GM12878 (cell line): ENCODE measurements around the gene CDKN2B-AS1. TPM values are rescaled to one million over a fixed set of nuclear protein-coding genes. Genes with fewer than 3 reads are reported as not detected.

Source experiments
- ASH2L ChIP-seq: fragments of 300-600, 200-600 bp; sonication (generic); IDR thresholded peaks from 2 replicates; pipeline ENCODE4 v1.6.1; 2017; ENCODE audit warnings: low read depth, mild to moderate bottlenecking, borderline replicate concordance
- BCL3 ChIP-seq: IDR thresholded peaks from 2 replicates; pipeline ENCODE4 v1.6.1; 2011; ENCODE audit warnings: borderline replicate concordance, low read depth, mild to moderate bottlenecking, moderate library complexity, low read length; ENCODE audit not compliant: insufficient read depth, poor library complexity, severe bottlenecking
- CBFB ChIP-seq: IDR thresholded peaks from 2 replicates; pipeline ENCODE4 v1.6.1; 2016; ENCODE audit warnings: antibody characterized with exemption, low read depth
- HCFC1 ChIP-seq: fragments of 150-350 bp; IDR thresholded peaks from 2 replicates; pipeline ENCODE4 v1.6.1; 2014; ENCODE audit warnings: low read length
- MEF2A ChIP-seq: IDR thresholded peaks from 2 replicates; pipeline ENCODE4 v1.6.1; 2011; ENCODE audit warnings: low read depth, mild to moderate bottlenecking, low read length, moderate library complexity; ENCODE audit not compliant: insufficient read depth
- MYB ChIP-seq: fragments of 150-350 bp; IDR thresholded peaks from 2 replicates; pipeline ENCODE4 v1.6.1; 2014; ENCODE audit warnings: mild to moderate bottlenecking, low read depth, low read length, borderline replicate concordance
- NFYA ChIP-seq: IDR thresholded peaks from 2 replicates; pipeline ENCODE4 v1.6.1; 2011; ENCODE audit warnings: low read depth, mild to moderate bottlenecking, low read length, improper control_type of control experiment, borderline replicate concordance
- PAX5 ChIP-seq: IDR thresholded peaks from 2 replicates; pipeline ENCODE4 v1.6.1; 2011; ENCODE audit warnings: low read depth, low read length, borderline replicate concordance
- POLR2AphosphoS2 ChIP-seq: IDR thresholded peaks from 2 replicates; pipeline ENCODE4 v1.6.1; 2011; ENCODE audit warnings: low read depth, mild to moderate bottlenecking, low read length, improper control_type of control experiment, moderate library complexity
- RB1 ChIP-seq: fragments of 450-650 bp; formaldehyde crosslinking; IDR thresholded peaks from 2 replicates; pipeline ENCODE4 v1.6.1; 2017; ENCODE audit warnings: mild to moderate bottlenecking, borderline replicate concordance
- RELA ChIP-seq: fragments of 450-650 bp; IDR thresholded peaks from 2 replicates; pipeline ENCODE4 v1.8.0; 2014; ENCODE audit warnings: borderline replicate concordance; ENCODE audit not compliant: partially characterized antibody
- TBL1XR1 ChIP-seq: IDR thresholded peaks from 2 replicates; pipeline ENCODE4 v1.6.1; 2012; ENCODE audit warnings: low read depth, low read length, improper control_type of control experiment
- TCF7 ChIP-seq: IDR thresholded peaks from 2 replicates; pipeline ENCODE4 v1.6.1; 2014; ENCODE audit warnings: antibody characterized with exemption, borderline replicate concordance
- ZBTB11 ChIP-seq: fragments of 450-650 bp; formaldehyde crosslinking; IDR thresholded peaks from 2 replicates; pipeline ENCODE4 v1.5.0; 2022; ENCODE audit warnings: mild to moderate bottlenecking, missing genetic modification characterization
- ZNF207 ChIP-seq: fragments of 450-650 bp; IDR thresholded peaks from 2 replicates; pipeline ENCODE4 v1.6.1; 2014; ENCODE audit warnings: antibody characterized with exemption, mild to moderate bottlenecking, borderline replicate concordance
- ZNF384 ChIP-seq: IDR thresholded peaks from 2 replicates; pipeline ENCODE4 v1.6.1; 2012; ENCODE audit warnings: low read depth, mild to moderate bottlenecking, low read length, improper control_type of control experiment, borderline replicate concordance
- ZNF622 ChIP-seq: fragments of 450-650 bp; IDR thresholded peaks from 2 replicates; pipeline ENCODE4 v1.6.1; 2017; ENCODE audit warnings: mild to moderate bottlenecking, inconsistent platforms
- polyA plus RNA-seq, 11 experiments: library from polyadenylated mRNA; depleted of rRNA in 4 of 11; unstranded in 6 of 11; stranded (reverse) in 5 of 11; fragments of >200 nt; fragmentation: Nextera tagmentation in 4 of 11; fragmentation: Illumina TruSeq in 1 of 11; extraction: Ambion mirVana in 4 of 11; extraction: Trizol in 1 of 11; gene quantifications; 1 replicate in 1 of 11; 2 replicates in 10 of 11; pipeline versions ENCODE4 v1.2.1 to v1.2.3, GENCODE V29; 2011 to 2016; ENCODE audit warnings: inconsistent platforms in 2 of 11, missing spikeins in 2 of 11, low read depth in 1 of 11
- total RNA-seq, 4 experiments: library from RNA; depleted of rRNA in 3 of 4; stranded (reverse); fragments of >200 nt in 3 of 4; fragmentation: Illumina TruSeq in 1 of 4; extraction: Trizol in 1 of 4; gene quantifications; 2 replicates each; pipeline versions ENCODE4 v1.2.1 to v1.2.3, GENCODE V29; 2013 to 2021
- TF ChIP-seq, protein P1 (sequence below): fragments of 450-650 bp; IDR thresholded peaks from 2 replicates; pipeline ENCODE4 v1.6.1; 2017; ENCODE audit warnings: antibody characterized with exemption, mild to moderate bottlenecking, moderate library complexity
- TF ChIP-seq, protein P2 (sequence below): IDR thresholded peaks from 2 replicates; pipeline ENCODE4 v1.6.1; 2012; ENCODE audit warnings: mild to moderate bottlenecking, low read depth, low read length

CDKN2B-AS1 gene
- total and polyA plus RNA-seq, 10 of the 15 experiments (the other 5 are each of a cell fraction or from before 2014, with no cell fraction given), result 0.22 to 2.2 (median 1.0) TPM; not detected in 1

DNA sequence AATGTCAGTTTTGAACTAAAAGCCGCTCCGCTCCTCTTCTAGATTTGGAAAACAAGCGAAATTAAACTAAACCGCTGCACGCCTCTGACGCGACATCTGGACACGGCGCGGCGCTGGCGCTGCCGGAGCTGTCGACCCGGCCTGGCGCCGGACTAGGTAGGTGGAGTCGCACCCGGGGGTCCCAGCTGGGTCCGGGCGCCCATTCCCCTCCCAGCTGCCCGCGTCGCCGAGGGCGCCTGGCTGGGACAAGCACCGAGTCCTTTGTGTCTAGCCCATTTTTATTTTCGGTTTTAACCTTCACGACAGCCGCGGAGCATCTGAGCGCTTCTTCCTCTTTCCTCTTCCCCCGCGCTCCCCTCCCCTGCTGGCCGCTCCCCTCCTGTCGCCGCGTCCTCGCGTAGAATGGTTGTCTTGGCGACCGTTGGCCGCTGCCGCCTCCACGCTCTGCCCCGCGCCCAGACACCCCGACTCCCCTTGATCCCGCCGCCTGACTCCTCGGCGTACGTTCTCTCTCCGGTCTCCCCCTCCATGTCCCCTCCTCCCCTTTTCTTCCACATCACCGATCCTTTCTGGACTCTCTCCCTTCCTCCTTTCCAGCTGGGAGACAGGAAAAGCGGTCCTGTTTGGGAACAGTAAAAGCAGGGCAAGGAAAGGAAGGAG, 545 bp downstream of the CDKN2B-AS1 start (continued):
- TF ChIP-seq POLR2AphosphoS2 (no peak), PAX5 (no peak), ZNF384 (no peak), CBFB (no peak), TCF7 (no peak), ZNF622 (no peak), RELA (peak; percentile 69), ASH2L (peak; percentile 98; the same call in 1 of the 2 replicates), MYB (no peak), RB1 (no peak), BCL3 (no peak), ZBTB11 (CRISPR knock-in tag) (no peak), HCFC1 (peak; percentile 39; the same call in 1 of the 2 replicates), NFYA (no peak), ZNF207 (0 out of 2 replicates have a peak, but pooled peaks have one; percentile 37), TBL1XR1 (peak; percentile 47; the same call in 1 of the 2 replicates), MEF2A (no peak)
- TF ChIP-seq, protein P1, sequence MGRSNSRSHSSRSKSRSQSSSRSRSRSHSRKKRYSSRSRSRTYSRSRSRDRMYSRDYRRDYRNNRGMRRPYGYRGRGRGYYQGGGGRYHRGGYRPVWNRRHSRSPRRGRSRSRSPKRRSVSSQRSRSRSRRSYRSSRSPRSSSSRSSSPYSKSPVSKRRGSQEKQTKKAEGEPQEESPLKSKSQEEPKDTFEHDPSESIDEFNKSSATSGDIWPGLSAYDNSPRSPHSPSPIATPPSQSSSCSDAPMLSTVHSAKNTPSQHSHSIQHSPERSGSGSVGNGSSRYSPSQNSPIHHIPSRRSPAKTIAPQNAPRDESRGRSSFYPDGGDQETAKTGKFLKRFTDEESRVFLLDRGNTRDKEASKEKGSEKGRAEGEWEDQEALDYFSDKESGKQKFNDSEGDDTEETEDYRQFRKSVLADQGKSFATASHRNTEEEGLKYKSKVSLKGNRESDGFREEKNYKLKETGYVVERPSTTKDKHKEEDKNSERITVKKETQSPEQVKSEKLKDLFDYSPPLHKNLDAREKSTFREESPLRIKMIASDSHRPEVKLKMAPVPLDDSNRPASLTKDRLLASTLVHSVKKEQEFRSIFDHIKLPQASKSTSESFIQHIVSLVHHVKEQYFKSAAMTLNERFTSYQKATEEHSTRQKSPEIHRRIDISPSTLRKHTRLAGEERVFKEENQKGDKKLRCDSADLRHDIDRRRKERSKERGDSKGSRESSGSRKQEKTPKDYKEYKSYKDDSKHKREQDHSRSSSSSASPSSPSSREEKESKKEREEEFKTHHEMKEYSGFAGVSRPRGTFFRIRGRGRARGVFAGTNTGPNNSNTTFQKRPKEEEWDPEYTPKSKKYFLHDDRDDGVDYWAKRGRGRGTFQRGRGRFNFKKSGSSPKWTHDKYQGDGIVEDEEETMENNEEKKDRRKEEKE, result no peak
- TF ChIP-seq, protein P2, sequence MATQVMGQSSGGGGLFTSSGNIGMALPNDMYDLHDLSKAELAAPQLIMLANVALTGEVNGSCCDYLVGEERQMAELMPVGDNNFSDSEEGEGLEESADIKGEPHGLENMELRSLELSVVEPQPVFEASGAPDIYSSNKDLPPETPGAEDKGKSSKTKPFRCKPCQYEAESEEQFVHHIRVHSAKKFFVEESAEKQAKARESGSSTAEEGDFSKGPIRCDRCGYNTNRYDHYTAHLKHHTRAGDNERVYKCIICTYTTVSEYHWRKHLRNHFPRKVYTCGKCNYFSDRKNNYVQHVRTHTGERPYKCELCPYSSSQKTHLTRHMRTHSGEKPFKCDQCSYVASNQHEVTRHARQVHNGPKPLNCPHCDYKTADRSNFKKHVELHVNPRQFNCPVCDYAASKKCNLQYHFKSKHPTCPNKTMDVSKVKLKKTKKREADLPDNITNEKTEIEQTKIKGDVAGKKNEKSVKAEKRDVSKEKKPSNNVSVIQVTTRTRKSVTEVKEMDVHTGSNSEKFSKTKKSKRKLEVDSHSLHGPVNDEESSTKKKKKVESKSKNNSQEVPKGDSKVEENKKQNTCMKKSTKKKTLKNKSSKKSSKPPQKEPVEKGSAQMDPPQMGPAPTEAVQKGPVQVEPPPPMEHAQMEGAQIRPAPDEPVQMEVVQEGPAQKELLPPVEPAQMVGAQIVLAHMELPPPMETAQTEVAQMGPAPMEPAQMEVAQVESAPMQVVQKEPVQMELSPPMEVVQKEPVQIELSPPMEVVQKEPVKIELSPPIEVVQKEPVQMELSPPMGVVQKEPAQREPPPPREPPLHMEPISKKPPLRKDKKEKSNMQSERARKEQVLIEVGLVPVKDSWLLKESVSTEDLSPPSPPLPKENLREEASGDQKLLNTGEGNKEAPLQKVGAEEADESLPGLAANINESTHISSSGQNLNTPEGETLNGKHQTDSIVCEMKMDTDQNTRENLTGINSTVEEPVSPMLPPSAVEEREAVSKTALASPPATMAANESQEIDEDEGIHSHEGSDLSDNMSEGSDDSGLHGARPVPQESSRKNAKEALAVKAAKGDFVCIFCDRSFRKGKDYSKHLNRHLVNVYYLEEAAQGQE, result no peak
